ENCODE data around the gene ASCC3. TPM values are rescaled to one million over a fixed set of nuclear protein-coding genes. Genes with fewer than 3 reads are reported as not detected.

The ASCC3 gene
- total and polyA plus RNA-seq, 2 of the 4 experiments (the other 2 are of a cell fraction), result 25.8 to 104 TPM

DNA sequence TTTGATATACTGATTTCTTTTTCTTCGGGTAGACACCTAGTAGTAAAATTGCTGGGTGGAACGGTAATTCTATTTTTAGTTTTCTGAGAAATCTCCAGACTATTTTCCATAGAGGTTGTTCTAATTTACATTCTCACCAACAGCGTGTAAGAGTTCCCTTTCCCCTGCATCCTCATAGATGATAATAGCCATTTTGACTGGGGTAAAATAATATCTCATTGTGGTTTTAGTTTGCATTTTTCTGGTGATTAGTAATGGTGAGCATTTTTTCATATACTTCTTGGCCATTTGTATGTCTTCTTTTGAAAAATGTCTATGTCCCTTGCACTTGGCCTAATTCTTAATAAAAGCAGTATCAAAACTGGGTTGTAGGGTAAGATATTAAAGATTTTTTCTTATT is 267.5 kb downstream of the ASCC3 start:
- Histone ChIP-seq H2BK120ac (ENCODE audit: low read depth, low read length) (no peak overlapping the region), H4K20me1 (ENCODE audit: insufficient read depth, low read length) (no peaks in the 10 kb centered on the region), H3K9ac (ENCODE audit: low read depth, low read length) (no peak overlapping the region), H3K14ac (replicated peaks; ENCODE audit: low read depth, low read length) (no peak overlapping the region), H2AFZ (replicated peaks; ENCODE audit: low read length, poor library complexity) (no peak overlapping the region), H3K18ac (ENCODE audit: low read depth, low read length) (no peak overlapping the region), H3K4me1 (ENCODE audit: control insufficient read depth, insufficient read depth, low read length) (peaks cover 3% of the 10 kb centered on the region; the same call in 1 of the 2 replicates), H3K23ac (ENCODE audit: low read depth, low read length) (no peak overlapping the region), H2BK15ac (ENCODE audit: low read depth, low read length) (no peak overlapping the region), H3K27me3 (ENCODE audit: control insufficient read depth, insufficient read depth, low read length) (no peaks in the 10 kb centered on the region), H4K5ac (ENCODE audit: low read depth, low read length) (no peak overlapping the region), H3K9me1 (ENCODE audit: insufficient read depth, low read length) (peaks cover 3% of the 10 kb centered on the region; the same call in 1 of the 2 replicates), H4K91ac (ENCODE audit: insufficient read depth, low read depth, low read length) (no peak overlapping the region), H3K56ac (ENCODE audit: extremely low read depth, insufficient read depth, low read length) (no peak overlapping the region), H3K4me3 (ENCODE audit: insufficient read depth, low read depth, low read length) (no peak overlapping the region), H2AK9ac (replicated peaks; ENCODE audit: low read depth, low read length, poor library complexity) (no peak overlapping the region), H2BK20ac (ENCODE audit: low read depth, low read length) (no peak overlapping the region), H3K9me3 (ENCODE audit: control insufficient read depth, insufficient read depth, low read length) (no peaks in the 10 kb centered on the region), H2BK5ac (ENCODE audit: low read depth, low read length, poor library complexity, severe bottlenecking) (no peak overlapping the region), H3K4me2 (ENCODE audit: low read depth, low read length) (no peak overlapping the region), H3K27ac (ENCODE audit: insufficient read depth, low read length) (no peak overlapping the region), H3K36me3 (ENCODE audit: control insufficient read depth, insufficient read depth, low read length) (peaks cover 5% of the 10 kb centered on the region), H3K79me1 (ENCODE audit: low read depth in 1 of 2, low read length in 2 of 2) (peaks cover 0 to 11% of the 10 kb centered on the region in 2 experiments; a peak in 3 of 4 replicates), H2AK5ac (ENCODE audit: low read depth, low read length) (no peak overlapping the region), H4K8ac (ENCODE audit: low read depth in 2 of 2, low read length in 2 of 2) (no peak overlapping the region), H3K4ac (ENCODE audit: low read depth, low read length) (no peak overlapping the region)
- peak; percentile 44 for DNase-seq
- no CpG with 5 or more reads among the region's 3 CpGs for WGBS, 2 experiments (ENCODE audit: extremely low coverage in 2 of 2, insufficient read length in 1 of 2)
- TF ChIP-seq FOS (IDR thresholded peaks at IDR 0.05; ENCODE audit: low read depth, low read length) (no peak), POLR2A (IDR thresholded peaks at IDR 0.05; ENCODE audit: low read depth, low read length) (no peak)
- ATAC-seq (ENCODE audit: low read depth), result no peak
- dilution Hi-C loops (cut with HindIII; ENCODE audit: low sequenced_read_pairs, unreplicated experiment) (no loop called here), in situ Hi-C loops (cut with MboI; ENCODE audit: low sequenced_read_pairs) (no loop called here), intact Hi-C loops (cut with micrococcal nuclease) (no loop called here)
- ChIA-PET CTCF (no interaction called here), POLR2A (ENCODE audit: unreplicated experiment) (no interaction called here)
- no TSS peak for BruUV-seq (replicated peaks)
